ENCODE data around the gene LPAR1.

DNA sequence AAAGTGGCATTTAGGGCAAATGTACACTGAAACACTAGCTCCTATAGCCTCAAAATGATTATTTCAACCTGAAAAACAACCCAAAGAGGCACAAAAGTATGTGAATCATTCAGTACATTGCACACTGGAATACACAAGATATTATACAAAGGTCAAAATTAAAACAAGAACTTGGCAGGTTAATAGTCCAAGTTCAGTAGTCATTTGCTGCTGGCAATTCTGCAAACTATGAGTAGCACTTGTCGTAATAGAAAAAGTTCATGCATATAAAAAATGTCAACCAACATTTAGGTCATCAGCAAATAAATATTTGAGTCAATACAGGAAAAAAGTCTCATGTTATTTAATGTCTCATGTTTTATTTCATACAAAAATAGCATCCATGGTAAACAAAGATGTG lies 98.7 kb downstream of the LPAR1 start:
- TF ChIP-seq, protein P1, sequence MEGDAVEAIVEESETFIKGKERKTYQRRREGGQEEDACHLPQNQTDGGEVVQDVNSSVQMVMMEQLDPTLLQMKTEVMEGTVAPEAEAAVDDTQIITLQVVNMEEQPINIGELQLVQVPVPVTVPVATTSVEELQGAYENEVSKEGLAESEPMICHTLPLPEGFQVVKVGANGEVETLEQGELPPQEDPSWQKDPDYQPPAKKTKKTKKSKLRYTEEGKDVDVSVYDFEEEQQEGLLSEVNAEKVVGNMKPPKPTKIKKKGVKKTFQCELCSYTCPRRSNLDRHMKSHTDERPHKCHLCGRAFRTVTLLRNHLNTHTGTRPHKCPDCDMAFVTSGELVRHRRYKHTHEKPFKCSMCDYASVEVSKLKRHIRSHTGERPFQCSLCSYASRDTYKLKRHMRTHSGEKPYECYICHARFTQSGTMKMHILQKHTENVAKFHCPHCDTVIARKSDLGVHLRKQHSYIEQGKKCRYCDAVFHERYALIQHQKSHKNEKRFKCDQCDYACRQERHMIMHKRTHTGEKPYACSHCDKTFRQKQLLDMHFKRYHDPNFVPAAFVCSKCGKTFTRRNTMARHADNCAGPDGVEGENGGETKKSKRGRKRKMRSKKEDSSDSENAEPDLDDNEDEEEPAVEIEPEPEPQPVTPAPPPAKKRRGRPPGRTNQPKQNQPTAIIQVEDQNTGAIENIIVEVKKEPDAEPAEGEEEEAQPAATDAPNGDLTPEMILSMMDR (conservative IDR thresholded peaks at IDR 0.05 in 1 of 2, IDR thresholded peaks at IDR 0.05 in 1 of 2; ENCODE audit: low read depth in 1 of 2, low read length in 2 of 2) = no peak
- no peak for TF ChIP-seq EZH2 (IDR thresholded peaks at IDR 0.05; ENCODE audit: low read length, missing control alignments)

Data from fibroblast of lung (primary cell).